ENCODE results near the gene NEURL1B. TPM values are rescaled to one million over a fixed set of nuclear protein-coding genes. Genes with fewer than 3 reads are reported as not detected.

Gene NEURL1B
- total RNA-seq, 1 donor from 2014 or later, result 11.7 TPM

GRCh38 chr5:172611913-172612312 is 29.1 kb upstream of the NEURL1B start:
- Mint-ChIP-seq H3K9me3 (peaks cover 20% of the 10 kb centered on the region), H3K36me3 (peaks cover 4% of the 10 kb centered on the region), H3K4me1 (peaks cover 3% of the 10 kb centered on the region), H3K27ac (no peak overlapping the region), H3K27me3 (ENCODE audit: low read depth) (peaks cover 11% of the 10 kb centered on the region), H3K4me3 (no peak overlapping the region)
- TF ChIP-seq, protein P1, sequence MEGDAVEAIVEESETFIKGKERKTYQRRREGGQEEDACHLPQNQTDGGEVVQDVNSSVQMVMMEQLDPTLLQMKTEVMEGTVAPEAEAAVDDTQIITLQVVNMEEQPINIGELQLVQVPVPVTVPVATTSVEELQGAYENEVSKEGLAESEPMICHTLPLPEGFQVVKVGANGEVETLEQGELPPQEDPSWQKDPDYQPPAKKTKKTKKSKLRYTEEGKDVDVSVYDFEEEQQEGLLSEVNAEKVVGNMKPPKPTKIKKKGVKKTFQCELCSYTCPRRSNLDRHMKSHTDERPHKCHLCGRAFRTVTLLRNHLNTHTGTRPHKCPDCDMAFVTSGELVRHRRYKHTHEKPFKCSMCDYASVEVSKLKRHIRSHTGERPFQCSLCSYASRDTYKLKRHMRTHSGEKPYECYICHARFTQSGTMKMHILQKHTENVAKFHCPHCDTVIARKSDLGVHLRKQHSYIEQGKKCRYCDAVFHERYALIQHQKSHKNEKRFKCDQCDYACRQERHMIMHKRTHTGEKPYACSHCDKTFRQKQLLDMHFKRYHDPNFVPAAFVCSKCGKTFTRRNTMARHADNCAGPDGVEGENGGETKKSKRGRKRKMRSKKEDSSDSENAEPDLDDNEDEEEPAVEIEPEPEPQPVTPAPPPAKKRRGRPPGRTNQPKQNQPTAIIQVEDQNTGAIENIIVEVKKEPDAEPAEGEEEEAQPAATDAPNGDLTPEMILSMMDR (IDR thresholded peaks at IDR 0.05; ENCODE audit: unreplicated experiment), result no peak
- no peak for DNase-seq (ENCODE audit: low spot score in 2 of 2, unreplicated experiment in 2 of 2)

DNA sequence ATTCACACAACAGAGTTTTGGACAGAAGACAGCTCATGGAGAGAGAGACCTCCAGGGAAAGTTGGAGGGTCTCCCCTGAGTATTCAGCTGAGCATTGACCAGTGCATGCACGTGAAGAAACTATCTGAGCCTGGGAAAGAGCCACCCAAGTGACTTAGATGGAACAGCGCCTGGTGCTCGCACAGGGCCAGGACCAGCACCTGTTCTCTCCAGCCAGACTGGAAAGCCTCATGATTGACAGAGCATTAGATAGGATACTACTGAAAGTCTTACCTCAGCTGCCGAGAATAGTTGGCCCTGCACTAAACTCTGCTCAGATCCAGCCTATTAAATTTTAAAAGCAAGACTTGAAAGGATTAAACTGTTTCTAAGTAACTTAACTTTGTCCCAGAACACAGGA is 28.3 kb upstream of the NEURL1B start:
- no peak overlapping the region for H3K27ac Mint-ChIP-seq
- no peak overlapping the region for H3K4me3 Mint-ChIP-seq
- DNase-seq (ENCODE audit: low spot score in 2 of 2, unreplicated experiment in 2 of 2), result no peak
- peaks cover 4% of the 10 kb centered on the region for H3K36me3 Mint-ChIP-seq
- TF ChIP-seq, protein P1 (IDR thresholded peaks at IDR 0.05; ENCODE audit: unreplicated experiment), result no peak
- peaks cover 4% of the 10 kb centered on the region for H3K4me1 Mint-ChIP-seq
- H3K9me3 Mint-ChIP-seq, result peaks cover 20% of the 10 kb centered on the region
- H3K27me3 Mint-ChIP-seq (ENCODE audit: low read depth), result peaks cover 6% of the 10 kb centered on the region

DNA sequence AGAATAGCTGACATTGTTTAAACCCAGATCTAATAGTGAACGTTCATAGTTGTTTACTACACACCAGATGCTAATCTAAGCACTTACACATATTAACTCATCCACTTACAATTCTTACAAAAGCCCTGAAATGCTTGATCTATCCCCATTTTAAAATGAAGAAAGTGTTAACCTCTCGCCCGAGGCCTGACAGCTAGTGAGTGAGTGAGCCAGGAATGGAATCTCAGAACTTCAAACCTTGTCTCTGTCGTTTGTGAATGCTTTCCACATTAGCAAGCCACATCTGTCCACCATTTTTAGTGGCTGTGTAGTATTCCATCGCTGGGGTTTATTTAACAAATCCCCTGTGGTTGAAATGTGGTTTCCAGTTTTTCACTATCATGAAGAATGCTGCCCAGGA is 24.9 kb upstream of the NEURL1B start:
- peaks cover 20% of the 10 kb centered on the region for H3K9me3 Mint-ChIP-seq
- H3K4me3 Mint-ChIP-seq, result no peak overlapping the region
- TF ChIP-seq, protein P1 (IDR thresholded peaks at IDR 0.05; ENCODE audit: unreplicated experiment), result no peak
- no peak for DNase-seq (ENCODE audit: low spot score in 2 of 2, unreplicated experiment in 2 of 2)
- H3K27me3 Mint-ChIP-seq (ENCODE audit: low read depth), result no peaks in the 10 kb centered on the region
- peaks cover 10% of the 10 kb centered on the region for H3K4me1 Mint-ChIP-seq
- H3K36me3 Mint-ChIP-seq, result peaks cover 4% of the 10 kb centered on the region
- H3K27ac Mint-ChIP-seq, result no peak overlapping the region

- TF ChIP-seq, protein P1 (IDR thresholded peaks at IDR 0.05; ENCODE audit: unreplicated experiment), result no peak
- no peaks in the 10 kb centered on the region for H3K27me3 Mint-ChIP-seq (ENCODE audit: low read depth)
- H3K4me1 Mint-ChIP-seq, result peaks cover 10% of the 10 kb centered on the region
- peaks cover 20% of the 10 kb centered on the region for H3K9me3 Mint-ChIP-seq
- H3K36me3 Mint-ChIP-seq, result peaks cover 4% of the 10 kb centered on the region
- H3K27ac Mint-ChIP-seq, result peak overlapping the region; percentile 76
- DNase-seq (ENCODE audit: low spot score in 2 of 2, unreplicated experiment in 2 of 2), result no peak
- H3K4me3 Mint-ChIP-seq, result no peak overlapping the region
These were observed 24.3 kb upstream of the NEURL1B start for GRCh38 chr5:172616730-172617129.

- H3K4me3 Mint-ChIP-seq, result no peak overlapping the region
- no peaks in the 10 kb centered on the region for H3K27me3 Mint-ChIP-seq (ENCODE audit: low read depth)
- TF ChIP-seq, protein P1 (IDR thresholded peaks at IDR 0.05; ENCODE audit: unreplicated experiment), result no peak
- peaks cover 10% of the 10 kb centered on the region for H3K4me1 Mint-ChIP-seq
- H3K27ac Mint-ChIP-seq, result no peak overlapping the region
- peaks cover 20% of the 10 kb centered on the region for H3K9me3 Mint-ChIP-seq
- DNase-seq (ENCODE audit: low spot score in 2 of 2, unreplicated experiment in 2 of 2), result no peak
- peaks cover 4% of the 10 kb centered on the region for H3K36me3 Mint-ChIP-seq
These were observed 23.2 kb upstream of the NEURL1B start for GRCh38 chr5:172617817-172618216.
